AG09319 (cell line): ENCODE data around the gene DAPK2.

Experiments
- DNase-seq: peaks from one replicate; pipeline ENCODE4 v3.0.0-alpha.2; 2010; ENCODE audit warnings: low read depth; ENCODE audit errors: extremely low read depth
- CTCF ChIP-seq: IDR thresholded peaks from 2 replicates; pipeline ENCODE4 v1.5.1; 2011; ENCODE audit warnings: low read depth, mild to moderate bottlenecking, inconsistent platforms, low read length, moderate library complexity

DAPK2 gene

GRCh38 chr15:64010719-64011118, 35.6 kb downstream of the DAPK2 start:
- DNase-seq = peak; percentile 34
- TF ChIP-seq CTCF = no peak

- DNase-seq = no peak
- no peak for TF ChIP-seq CTCF
Measured at GRCh38 chr15:64009798-64010261, 36.5 kb downstream of the DAPK2 start.

GRCh38 chr15:64009241-64009640, 37.0 kb downstream of the DAPK2 start:
- TF ChIP-seq CTCF = no peak

GRCh38 chr15:64008177-64008576, 38.1 kb downstream of the DAPK2 start:
- DNase-seq = no peak
- no peak for TF ChIP-seq CTCF

More at GRCh38 chr15:64009241-64009640, 37.0 kb downstream of the DAPK2 start:
- no peak for DNase-seq

- TF ChIP-seq CTCF = no peak
- DNase-seq = no peak
Measured at GRCh38 chr15:64006642-64007041, 39.6 kb downstream of the DAPK2 start.

- no peak for DNase-seq
- TF ChIP-seq CTCF = no peak
Measured at GRCh38 chr15:64004587-64004986, 41.7 kb downstream of the DAPK2 start.

GRCh38 chr15:64004056-64004455, 42.2 kb downstream of the DAPK2 start:
- no peak for TF ChIP-seq CTCF
- DNase-seq = no peak
